ENCODE measurements around the gene NAA25. TPM values are rescaled to one million over a fixed set of nuclear protein-coding genes. Genes with fewer than 3 reads are reported as not detected.
A peak's percentile ranks its signal among the peaks of the same experiment; 100 is the strongest.

The NAA25 gene
- total and polyA plus RNA-seq, 9 of the 15 experiments (the other 6 are each of a cell fraction or from before 2014, with no cell fraction given): 26.6 to 59.6 (median 48.9) TPM

- no peak for TF ChIP-seq CHD7 (IDR thresholded peaks at IDR 0.05; ENCODE audit: low read depth, low read length)
- TF ChIP-seq JUND (IDR thresholded peaks at IDR 0.05; ENCODE audit: borderline replicate concordance, low read depth, low read length): peak; percentile 65
- peak; percentile 43; the same call in 1 of the 3 replicates for TF ChIP-seq JUND (tag; IDR thresholded peaks at IDR 0.05; ENCODE audit: borderline replicate concordance, low read depth, low read length)
- peak; percentile 71; the same call in 1 of the 2 replicates for TF ChIP-seq ZNF311 (CRISPR knock-in tag; IDR thresholded peaks at IDR 0.05)
- TF ChIP-seq KLF16 (IDR thresholded peaks at IDR 0.05): no peak; the same call in 1 of the 2 replicates
Measured at GRCh38 chr12:112013601-112014402, 94.8 kb downstream of the NAA25 start (continued).
